Fibroblast of skin of right biceps (primary cell): ENCODE measurements around the gene TOM1L2.
"Not testable (repeated sequence)": the region's sequence is repeated elsewhere in the genome, so short reads cannot be mapped to it uniquely, and the experiment has no call there.

Experiments
- DNase-seq: peaks from one replicate; pipeline ENCODE4 v3.0.0-alpha.2; 2013

Gene TOM1L2

DNA sequence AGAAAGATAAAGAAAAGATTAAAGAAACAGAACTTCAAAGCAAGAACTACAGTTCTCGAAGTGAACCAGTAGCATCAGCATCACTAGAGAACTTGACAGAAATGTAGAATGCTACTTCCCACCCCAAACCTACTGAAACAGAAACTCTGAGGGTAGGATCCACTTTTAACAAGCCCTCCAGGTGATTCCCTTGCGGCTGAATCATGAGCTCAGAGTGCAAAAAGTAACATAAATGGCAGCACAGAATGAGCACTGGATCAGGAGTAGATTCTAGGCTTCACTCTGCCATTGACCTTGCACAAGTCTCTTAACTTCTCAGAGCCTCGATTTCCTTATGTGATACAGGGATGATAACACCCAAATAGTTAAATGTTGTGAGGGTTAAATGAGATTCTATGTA, 5.8 kb downstream of the TOM1L2 start:
- DNase-seq = no peak

DNA sequence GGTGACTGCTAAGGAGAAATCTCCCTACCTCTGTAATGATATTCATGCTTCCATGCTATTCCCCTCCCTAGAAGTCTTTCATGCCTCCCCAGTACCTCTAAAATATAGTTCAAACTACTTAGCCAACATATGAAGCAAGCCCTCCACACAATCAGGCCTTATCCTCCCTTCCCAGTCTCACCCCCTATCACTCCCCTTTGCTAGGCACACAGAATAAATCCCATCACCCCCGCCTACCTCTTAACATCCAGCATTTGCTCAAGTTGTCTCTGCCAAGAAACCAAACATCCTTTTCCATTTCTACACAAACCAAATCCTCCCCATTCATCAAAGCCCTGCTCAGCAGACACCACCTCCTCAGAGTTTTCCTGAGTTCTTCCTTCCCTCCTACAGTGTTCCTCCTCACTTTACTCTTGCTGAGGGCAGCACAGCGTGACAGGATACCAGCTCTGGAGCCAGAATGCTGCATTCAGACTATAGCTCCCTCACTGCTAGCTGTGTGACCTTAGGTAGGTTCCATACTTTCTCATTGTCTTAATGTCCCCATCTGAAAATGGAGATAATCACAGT, 7.0 kb downstream of the TOM1L2 start:
- DNase-seq = no peak

DNA sequence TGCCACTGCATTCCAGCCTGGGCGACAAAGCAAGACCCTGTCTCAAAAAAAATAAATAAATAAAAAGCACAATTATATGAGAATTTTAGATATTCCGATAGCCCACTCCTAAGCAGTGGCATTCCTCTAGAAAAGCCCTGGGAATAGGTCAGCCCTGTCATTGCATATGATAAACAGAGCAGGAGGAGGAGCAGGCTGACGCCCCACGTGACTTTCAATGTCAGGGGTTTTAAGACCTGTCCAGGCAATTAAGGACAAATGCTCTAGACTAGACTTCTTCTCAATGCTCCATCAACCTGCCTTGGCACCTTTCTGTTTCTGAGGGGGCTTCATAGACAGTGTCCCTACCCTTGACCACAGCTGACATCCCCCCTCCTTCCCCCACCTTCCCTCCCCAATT, 7.5 kb downstream of the TOM1L2 start:
- no peak for DNase-seq

DNA sequence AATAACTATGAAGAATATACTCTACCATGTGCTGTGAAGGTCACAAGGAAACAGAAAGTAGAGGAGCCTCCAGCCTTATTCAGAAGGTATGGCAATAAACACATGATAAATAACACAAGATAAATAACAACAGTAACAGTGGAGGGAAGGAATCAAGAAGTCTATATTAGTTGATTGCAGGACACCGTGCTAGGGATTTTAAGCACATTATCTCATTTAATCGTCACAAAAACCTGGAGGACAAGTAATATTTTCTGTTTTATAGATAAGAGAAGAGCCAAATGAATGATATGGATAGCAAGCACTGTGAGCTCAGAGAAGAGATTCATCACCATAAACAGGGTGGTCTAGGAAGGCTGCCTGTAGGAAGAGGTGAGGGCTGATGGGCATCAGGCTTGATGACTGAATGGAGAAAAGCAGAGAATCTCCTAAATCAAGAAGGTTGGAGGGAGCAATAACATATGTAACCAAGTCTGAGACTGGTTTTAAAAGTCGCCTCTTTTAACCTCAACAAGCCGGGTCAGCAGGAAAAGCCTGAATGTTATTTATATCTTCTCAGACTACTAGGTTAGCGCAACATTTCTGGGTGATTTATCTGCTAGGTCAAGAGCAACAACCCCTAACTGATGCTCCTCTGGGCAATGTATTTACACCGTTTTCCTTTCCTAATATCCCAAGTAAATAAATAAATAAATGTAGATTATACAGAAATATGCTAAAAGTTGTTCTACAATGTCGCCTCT, 8.3 kb downstream of the TOM1L2 start:
- no peak for DNase-seq

DNA sequence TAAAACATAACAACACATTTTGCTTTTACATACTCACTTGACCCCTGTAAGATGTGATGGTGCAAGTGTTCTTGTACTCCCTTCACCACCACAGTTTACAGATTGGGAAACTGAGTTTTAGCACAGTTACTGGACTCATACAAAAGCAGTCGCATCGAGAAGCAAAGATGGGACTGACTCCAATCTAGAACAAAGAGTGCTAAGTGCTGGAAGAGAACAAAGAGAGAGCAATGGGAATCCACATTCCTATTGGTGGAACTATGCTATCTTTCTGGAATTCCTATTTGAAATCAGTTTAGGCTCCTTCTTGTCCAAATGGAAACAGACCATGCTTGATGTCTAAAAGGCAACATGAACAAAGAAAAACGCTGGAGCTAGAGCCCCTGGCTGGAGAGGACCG, 9.1 kb downstream of the TOM1L2 start:
- no peak for DNase-seq

DNA sequence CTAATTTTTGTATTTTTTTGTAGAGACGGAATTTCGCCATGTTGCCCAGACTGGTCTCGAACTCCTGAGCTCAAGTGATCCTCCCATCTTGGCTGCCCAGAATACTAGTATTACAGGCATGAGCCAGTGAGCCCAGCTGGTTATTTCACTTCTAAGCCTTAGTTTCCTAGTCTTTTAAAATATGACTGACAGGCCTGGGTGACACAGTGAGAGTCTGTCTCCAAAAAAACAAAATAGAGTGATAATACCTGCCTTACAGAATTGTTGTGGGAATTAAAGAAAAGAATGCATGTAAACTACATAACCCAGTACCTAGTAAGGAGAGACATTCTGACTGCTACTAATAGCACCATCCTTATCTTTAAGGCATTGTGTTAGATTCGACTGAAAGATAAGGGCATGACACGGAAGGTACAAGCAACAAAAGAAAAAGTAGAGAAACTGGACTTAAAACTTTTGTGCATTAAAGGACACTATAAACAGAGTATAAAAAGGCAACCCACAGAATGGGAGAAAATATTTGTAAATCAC, 11.6 kb downstream of the TOM1L2 start:
- no peak for DNase-seq

DNA sequence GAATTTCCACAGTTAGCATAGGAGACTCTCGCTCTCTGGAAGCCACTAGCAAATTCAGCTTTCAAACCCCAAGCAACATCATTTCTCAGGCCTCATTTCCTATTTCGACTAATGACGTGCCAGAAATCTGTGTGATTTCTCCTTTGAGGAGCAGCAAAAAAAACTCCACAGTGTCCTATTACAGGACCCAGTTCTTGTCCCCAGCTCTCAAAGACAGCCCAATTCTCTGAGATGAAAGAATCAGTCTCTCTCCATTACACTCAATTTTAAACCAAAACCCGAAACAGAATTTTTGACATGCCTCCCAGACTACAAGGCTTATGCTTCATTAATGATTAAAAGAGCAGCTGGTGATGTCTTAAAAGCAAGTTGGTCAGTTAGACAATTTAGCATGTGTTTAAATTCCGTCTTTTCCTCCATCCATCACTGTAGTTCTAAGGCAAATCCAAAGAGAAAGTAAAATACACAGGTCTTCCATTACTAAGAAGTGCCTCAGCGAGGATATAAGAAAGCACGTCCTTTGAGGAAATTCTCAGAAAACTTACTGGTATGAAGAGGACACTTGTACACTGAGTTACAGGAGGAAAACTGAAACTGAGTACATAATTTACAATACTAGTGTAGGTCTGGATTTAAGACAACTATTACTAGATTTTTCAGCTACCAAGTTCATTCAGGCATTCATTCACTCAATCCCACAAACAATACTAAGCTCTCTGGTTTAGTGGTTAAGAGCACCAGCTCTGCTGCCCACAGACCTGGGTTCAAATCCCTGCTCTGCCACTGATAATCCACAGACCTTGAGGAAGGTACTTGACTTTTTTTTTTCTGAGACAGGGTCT, 12.5 kb downstream of the TOM1L2 start:
- peak; percentile 49 for DNase-seq

DNA sequence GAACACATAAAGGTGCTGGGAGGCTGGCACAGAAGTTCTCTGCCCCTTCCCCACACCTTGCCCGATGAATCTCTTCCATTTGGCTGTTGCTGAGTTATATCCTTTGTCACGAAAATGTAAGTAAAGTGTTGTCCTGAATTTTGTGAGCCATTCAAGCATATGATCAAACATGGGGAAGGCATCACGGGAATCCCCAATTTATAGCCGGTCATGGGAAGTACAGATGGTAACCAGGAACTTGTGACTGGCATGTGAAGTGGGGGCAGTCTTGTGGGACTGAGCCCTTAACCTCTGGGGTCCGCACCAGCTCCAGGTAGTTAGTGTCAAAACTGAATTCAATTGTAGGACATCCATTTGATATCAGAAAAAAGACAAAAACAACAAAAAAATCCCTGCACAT, 13.2 kb downstream of the TOM1L2 start:
- DNase-seq = no peak

DNA sequence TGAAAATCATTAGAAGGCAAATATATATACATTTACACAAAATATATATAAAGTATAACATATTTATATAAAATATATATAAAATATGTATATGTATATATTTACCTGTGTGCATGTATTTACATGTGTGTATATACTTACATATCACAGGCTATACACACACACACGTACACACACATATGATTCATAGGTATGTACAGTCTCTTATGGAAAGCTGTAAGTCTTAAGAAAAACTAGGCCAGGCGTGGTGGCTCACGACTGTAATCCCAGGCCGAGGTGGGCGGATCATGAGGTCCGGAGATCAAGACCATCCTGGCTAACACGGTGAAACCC, 14.7 kb downstream of the TOM1L2 start:
- no peak for DNase-seq

DNA sequence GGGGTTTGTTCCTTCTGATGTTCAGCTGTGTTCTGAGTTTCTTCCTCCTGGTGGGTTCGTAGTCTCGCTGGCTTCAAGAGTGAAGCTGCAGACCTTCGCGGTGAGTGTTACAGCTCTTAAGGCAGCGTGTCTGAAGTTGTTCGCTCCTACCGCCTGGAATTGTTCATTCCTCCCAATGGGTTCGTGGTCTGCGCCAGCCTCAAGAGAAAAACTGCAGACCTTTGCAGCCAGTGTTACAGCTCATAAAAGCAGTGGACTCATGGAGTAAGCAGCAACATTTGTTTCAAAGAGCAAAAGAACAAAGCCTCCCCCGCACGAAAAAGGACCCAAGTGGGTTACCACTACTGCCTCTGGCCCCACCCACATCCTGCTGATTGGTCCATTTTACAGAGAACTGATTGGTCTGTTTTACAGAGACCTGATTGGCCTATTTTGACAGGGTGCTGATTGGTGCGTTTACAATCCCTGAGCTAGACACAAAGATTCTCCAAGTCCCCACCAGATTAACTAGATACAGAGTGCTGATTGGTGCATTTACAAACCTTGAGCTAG, 16.3 kb downstream of the TOM1L2 start:
- not testable (repeated sequence) for DNase-seq

DNA sequence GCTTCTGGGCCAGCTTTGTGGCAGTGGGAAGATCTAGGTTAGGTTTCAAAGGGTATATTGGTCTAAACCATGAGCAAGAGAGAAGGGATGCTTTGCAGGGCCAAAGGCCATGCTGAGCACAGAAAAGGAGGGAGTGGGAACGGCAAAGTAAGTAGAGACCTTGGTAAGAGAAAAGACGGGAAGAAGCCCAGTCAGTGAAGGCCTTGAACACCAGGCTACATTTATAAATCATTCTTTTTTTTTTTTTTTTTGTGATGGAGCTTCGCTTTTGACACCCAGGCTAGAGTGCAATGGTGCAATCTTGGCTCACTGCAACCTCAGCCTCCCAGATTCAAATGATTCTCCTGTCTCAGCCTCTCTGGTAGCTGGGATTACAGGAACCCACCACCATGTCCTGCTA, 18.1 kb downstream of the TOM1L2 start:
- no peak for DNase-seq

DNA sequence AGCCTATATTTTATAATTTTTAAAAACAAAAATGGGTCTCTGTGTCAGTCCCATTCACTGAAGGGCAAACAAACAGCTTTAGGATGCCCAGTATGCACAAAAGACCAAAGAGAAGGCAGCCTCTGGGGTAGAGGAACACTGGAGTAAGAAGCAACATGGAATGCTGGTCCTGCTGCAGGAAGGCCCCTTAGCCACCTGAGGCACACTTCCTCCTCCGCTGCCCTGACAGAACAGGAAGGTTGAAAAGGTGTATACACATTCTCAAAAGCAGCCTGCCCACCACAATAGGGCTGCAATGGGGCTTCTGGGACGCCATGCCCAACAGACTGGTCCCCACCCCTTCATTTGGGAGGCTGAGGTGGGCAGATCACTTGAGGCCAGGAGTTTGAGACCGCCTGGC, 19.5 kb downstream of the TOM1L2 start:
- no peak for DNase-seq

DNA sequence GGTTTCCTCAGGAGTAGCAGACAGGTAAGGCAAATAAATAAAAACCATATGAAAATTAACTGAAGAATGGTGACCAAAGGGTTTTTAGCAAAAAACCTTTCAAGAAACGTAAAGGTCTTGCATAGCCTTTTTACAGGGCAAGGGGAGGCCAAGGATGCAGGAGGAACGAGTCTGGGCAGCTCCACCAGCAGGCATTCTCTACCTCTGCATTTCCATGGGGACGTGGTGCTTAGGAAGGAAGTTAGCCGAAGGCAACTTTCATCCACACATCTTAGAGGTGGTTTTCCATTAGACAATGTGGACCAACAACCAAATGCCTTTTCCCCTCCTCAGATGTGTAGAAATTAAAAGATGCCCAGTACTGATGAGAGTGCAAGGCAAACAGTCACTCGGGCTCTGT, 20.7 kb downstream of the TOM1L2 start:
- DNase-seq = no peak

DNA sequence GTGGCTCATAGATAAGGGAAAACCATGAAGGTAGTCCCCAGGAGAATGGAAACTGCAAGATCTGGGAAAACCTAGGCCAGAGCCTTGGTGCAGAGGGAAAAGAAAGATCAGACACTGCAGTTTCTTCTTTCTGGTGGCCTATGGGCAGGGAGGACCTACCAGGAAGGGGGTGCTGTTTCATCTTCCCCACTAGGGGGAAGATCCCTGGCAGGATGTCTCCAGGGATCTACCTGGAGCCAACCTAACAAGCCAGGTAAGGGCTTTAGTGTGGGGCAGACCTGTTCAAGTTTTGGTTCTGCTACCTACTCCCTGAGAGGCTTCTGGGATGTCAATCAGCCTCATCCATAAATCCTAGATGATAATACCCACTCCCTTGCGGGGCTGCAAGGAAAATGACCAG, 21.4 kb downstream of the TOM1L2 start:
- DNase-seq = no peak

DNA sequence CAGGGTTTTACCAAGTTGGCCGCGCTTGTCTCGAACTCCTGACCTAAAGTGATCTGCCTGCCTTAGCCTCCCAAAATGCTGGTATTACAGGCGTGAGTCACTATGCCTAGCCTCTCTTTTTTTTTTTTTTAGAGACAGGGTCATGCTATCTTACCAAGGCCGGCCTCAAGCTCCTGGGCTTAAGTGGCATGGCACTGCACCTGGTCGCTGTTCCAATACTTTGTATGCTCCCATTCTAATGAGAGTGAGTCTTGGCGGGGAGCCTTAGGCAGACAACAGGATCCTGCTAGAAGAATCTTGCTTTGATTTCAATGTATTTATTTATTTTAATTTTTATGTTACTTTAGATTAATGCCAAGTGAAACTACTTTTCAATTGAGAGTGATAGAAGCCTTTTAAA, 21.9 kb downstream of the TOM1L2 start:
- no peak for DNase-seq

DNA sequence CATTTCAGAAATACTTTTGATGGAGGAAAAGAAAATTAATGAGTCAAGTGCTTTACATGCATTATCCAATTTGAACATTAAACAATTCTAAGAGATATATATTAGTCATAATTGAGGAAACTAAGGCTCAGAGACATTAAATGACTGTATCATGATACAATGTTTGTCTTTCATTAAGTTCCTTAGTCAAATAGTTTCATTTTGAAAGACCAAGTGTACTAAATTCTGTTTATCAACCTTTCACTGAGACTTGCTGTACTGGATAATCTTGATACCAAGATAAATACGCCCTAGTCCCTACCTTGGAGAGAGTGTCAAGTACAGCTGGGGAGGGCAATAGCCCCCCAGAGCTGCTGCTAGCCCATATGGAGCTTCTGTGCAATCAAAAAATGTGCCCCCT, 24.2 kb downstream of the TOM1L2 start:
- DNase-seq = peak; percentile 64

DNA sequence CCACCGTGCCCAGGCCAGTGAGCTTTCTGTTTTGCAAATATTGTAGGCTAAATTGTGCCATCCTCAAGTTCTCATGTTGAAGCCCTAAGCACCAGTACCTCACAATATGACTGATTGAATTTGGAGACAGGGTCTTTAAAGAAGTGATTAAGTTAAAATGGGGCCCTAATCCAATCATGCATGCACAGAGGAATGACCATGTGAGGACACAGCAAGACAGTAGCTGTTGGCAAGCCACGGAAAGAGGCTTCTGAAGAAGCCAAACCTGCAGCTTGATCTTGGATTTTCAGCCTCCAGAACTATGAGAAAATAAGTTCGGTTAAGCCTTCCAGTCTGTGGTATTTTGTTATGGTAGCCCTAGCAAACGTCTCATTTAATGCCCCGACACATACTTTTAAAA, 24.9 kb downstream of the TOM1L2 start:
- DNase-seq = no peak

DNA sequence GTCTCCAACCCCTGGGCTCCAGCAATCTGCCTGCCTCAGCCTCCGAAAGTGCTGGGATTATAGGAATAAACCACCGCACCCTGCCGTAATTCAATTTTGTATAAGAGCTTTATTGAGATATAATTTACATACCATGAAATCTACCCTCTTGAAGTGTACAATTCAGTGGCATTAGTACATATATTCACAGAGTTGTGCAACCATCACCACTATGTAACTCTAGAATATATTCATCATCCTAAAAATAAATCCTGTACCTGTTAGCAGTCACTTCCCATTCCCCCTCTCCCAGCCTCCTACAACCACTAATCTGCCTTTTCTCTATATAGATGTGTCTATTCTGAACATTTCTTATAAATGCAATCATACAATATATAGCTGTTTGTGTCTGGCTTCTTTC, 26.1 kb downstream of the TOM1L2 start:
- DNase-seq = no peak

DNA sequence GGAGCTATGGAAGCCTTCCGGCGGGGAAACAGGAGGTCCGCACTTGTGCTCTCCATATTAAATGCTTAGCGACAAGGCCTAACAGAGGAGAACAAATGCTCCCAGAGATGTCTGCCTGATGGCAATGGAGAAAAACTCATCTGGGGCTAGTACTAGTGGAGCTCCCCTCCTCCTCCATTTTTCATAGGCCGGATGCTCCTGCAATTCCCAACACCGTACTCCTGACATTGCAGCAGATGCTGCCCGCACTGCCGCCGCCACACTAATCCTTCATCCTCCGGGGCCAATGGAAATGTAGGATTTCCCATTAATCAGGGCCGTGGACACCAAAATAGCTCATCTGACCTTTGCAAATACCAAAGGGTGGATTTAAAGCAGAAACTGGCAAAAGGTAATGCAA, 27.5 kb downstream of the TOM1L2 start:
- no peak for DNase-seq

DNA sequence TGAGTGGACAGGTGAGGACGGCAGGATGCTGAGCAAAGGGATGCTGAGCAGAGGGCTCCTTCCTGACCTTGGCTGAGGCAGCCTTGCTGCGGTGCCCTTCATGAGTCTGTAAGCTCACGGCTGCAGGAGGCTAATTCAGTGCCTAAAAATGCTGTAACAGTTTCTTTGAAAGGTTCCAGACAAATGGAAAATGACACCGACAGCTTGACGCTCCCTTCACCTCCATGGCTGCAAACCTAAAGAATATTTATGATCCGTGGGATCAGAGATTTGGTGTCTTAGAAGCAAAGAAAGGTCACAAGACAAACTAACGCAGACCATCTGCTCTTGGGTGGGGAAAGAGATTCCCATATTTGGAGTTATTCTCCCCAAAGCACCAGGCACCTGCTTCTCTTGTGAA, 28.0 kb downstream of the TOM1L2 start:
- DNase-seq = no peak

DNA sequence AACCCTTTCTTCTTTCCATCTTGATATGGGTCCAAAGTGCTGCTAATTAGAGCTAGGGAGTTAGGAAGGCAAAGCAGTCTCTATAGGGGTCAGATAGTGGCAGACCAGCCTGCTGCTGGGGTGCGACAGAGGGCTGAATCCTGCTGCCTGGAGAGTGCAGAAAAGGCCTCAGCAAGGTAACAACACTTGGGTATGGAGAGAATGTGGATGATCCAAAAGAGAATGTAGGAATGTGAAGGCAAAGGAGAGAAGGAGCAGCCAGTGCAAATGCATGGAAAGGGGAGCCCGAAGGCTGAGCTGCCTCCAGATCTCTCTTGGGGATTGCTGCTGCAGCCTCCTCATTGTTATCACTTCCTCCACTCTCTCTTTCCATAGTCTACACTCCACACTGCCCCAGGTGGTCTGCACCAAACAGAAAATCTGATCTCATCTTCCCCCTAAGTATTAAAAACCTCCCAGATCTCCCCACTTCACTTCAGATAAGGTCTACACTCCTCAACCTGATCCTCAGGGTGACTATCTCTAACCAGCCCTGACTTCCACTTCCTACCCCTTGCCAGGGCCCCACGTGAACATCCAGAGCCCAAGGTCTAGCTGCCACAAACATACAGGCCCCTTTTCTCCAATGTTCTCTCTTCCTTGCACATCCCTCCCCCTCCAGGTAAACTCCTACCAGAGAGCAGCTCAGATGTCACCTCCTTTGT, 28.8 kb downstream of the TOM1L2 start:
- no peak for DNase-seq

DNA sequence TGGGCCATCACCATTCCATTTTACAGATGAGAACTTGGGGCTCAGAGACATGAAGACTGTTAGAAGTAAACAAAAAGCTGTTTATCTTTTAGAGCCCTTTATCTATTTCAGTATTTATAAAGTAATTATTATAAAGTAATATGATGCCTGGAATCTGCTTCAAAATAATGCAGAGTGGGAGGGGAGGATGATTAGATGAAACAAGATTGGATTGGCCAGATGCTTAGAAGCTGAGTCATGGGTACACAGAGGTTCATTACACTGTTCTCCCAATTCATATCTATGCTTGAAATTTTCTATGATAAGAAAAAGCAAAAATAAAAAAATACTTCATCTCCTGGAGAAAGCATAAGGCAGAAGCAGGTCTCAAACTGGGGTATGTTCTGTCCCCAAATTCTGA, 29.4 kb downstream of the TOM1L2 start:
- DNase-seq = peak; percentile 64

DNA sequence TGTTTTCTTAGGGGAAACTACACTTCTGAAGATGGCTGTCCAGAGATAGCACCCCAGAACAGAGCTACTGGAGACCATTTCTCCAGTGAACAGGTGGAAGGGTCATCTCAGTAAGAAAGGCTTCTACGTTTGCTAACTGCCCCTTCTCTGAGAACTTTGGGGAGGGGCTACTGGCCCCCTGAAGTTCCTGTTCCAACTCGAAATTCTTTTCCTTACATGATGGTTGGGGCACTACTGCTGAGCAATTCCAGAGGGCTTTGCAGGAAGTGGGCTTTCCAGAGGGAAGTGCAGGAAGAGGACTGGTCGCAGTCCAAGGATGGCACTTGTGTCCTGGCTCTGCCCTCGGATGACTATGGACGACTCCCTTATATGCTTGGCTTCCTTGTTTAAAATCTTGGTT, 31.2 kb downstream of the TOM1L2 start:
- DNase-seq = no peak
